Measurements from ENCODE around the gene AGMAT.

AGMAT gene

GRCh38 chr1:15557008-15557407, 27.8 kb downstream of the AGMAT start:
- TF ChIP-seq POLR2AphosphoS5 (IDR thresholded peaks at IDR 0.05; ENCODE audit: low read depth, low read length) (no peak), FOXP2 (optimal IDR thresholded peaks at IDR 0.05; ENCODE audit: borderline replicate concordance, extremely low read depth, extremely low read length, insufficient read depth) (no peak), TAF1 (IDR thresholded peaks at IDR 0.05; ENCODE audit: borderline replicate concordance, insufficient read depth, low read length) (no peak), SIN3A (IDR thresholded peaks at IDR 0.05; ENCODE audit: borderline replicate concordance, insufficient read depth, low read length) (no peak)

GRCh38 chr1:15550573-15550972, 34.3 kb downstream of the AGMAT start:
- TF ChIP-seq TAF1 (IDR thresholded peaks at IDR 0.05; ENCODE audit: borderline replicate concordance, insufficient read depth, low read length) (no peak), POLR2AphosphoS5 (IDR thresholded peaks at IDR 0.05; ENCODE audit: low read depth, low read length) (no peak), REST (IDR thresholded peaks at IDR 0.05; ENCODE audit: insufficient read depth in 1 of 2, low read depth in 2 of 2, low read length in 2 of 2) (no peak), SIN3A (IDR thresholded peaks at IDR 0.05; ENCODE audit: borderline replicate concordance, insufficient read depth, low read length) (no peak), FOXP2 (optimal IDR thresholded peaks at IDR 0.05; ENCODE audit: borderline replicate concordance, extremely low read depth, extremely low read length, insufficient read depth) (no peak)

GRCh38 chr1:15546641-15547040, 38.2 kb downstream of the AGMAT start:
- TF ChIP-seq POLR2AphosphoS5 (IDR thresholded peaks at IDR 0.05; ENCODE audit: low read depth, low read length) (no peak), TAF1 (IDR thresholded peaks at IDR 0.05; ENCODE audit: borderline replicate concordance, insufficient read depth, low read length) (no peak), REST (IDR thresholded peaks at IDR 0.05; ENCODE audit: insufficient read depth in 1 of 2, low read depth in 2 of 2, low read length in 2 of 2) (no peak), FOXP2 (optimal IDR thresholded peaks at IDR 0.05; ENCODE audit: borderline replicate concordance, extremely low read depth, extremely low read length, insufficient read depth) (no peak), SIN3A (IDR thresholded peaks at IDR 0.05; ENCODE audit: borderline replicate concordance, insufficient read depth, low read length) (no peak)

- TF ChIP-seq TAF1 (IDR thresholded peaks at IDR 0.05; ENCODE audit: borderline replicate concordance, insufficient read depth, low read length) (no peak), POLR2AphosphoS5 (IDR thresholded peaks at IDR 0.05; ENCODE audit: low read depth, low read length) (no peak), FOXP2 (optimal IDR thresholded peaks at IDR 0.05; ENCODE audit: borderline replicate concordance, extremely low read depth, extremely low read length, insufficient read depth) (no peak), REST (IDR thresholded peaks at IDR 0.05; ENCODE audit: insufficient read depth in 1 of 2, low read depth in 2 of 2, low read length in 2 of 2) (no peak), SIN3A (IDR thresholded peaks at IDR 0.05; ENCODE audit: borderline replicate concordance, insufficient read depth, low read length) (no peak)
Observed at GRCh38 chr1:15543589-15544568, 41.0 kb downstream of the AGMAT start.

GRCh38 chr1:15543251-15543588, 41.6 kb downstream of the AGMAT start:
- TF ChIP-seq REST (IDR thresholded peaks at IDR 0.05; ENCODE audit: insufficient read depth in 1 of 2, low read depth in 2 of 2, low read length in 2 of 2) (no peak), TAF1 (IDR thresholded peaks at IDR 0.05; ENCODE audit: borderline replicate concordance, insufficient read depth, low read length) (no peak), POLR2AphosphoS5 (IDR thresholded peaks at IDR 0.05; ENCODE audit: low read depth, low read length) (no peak), SIN3A (IDR thresholded peaks at IDR 0.05; ENCODE audit: borderline replicate concordance, insufficient read depth, low read length) (no peak), FOXP2 (optimal IDR thresholded peaks at IDR 0.05; ENCODE audit: borderline replicate concordance, extremely low read depth, extremely low read length, insufficient read depth) (no peak)
